GM12878 (cell line): ENCODE measurements around the gene DHRS9. TPM values are rescaled to one million over a fixed set of nuclear protein-coding genes. Genes with fewer than 3 reads are reported as not detected.

ENCODE experiments used
- ATAC-seq: fragments of 200-7000 bp; cut with Tn5 transposase; 3 replicates; pipeline ENCODE4 v1.9.1; 2020; ENCODE audit warnings: mild to moderate bottlenecking, moderate library complexity
- BruUV-seq: library from RNA; stranded (reverse); fragments of 400-500 nt; replicated peaks from 2 replicates; lab custom pipeline; 2021; lab: Mats Ljungman, UMichigan
- CTCF ChIA-PET: fragments of 300-600 bp; sonication (Branson Sonifier 250); formaldehyde crosslinking; extraction: SDS; loops from one replicate; lab custom pipeline; 2021; ENCODE audit warnings: inconsistent platforms; lab: Yijun Ruan, JAX
- POLR2A ChIA-PET: fragments of 350-600 bp; formaldehyde crosslinking; extraction: SDS; loops from one replicate; lab custom pipeline; 2021; ENCODE audit warnings: inconsistent platforms; lab: Charles Lee
- RAD21 ChIA-PET: fragments of 300-600 bp; sonication (Branson Sonifier 250); formaldehyde crosslinking; loops from one replicate; lab custom pipeline; 2023; ENCODE audit warnings: antibody characterized with exemption; ENCODE audit not compliant: unreplicated experiment; lab: Charles Lee
- SMC1A ChIA-PET: fragments of 300-600 bp; sonication (Branson Sonifier 250); formaldehyde crosslinking; loops from one replicate; lab custom pipeline; 2023; ENCODE audit not compliant: unreplicated experiment, uncharacterized antibody; lab: Charles Lee
- DNase-seq: peaks from one replicate; pipeline ENCODE4 v3.0.0-alpha.2; 2011; ENCODE audit warnings: low read depth, low spot score
- FAIRE-seq: peaks from 3 replicates; lab custom pipeline; 2011; peaks lifted over from hg19 to GRCh38; lab: Jason Lieb, UNC
- H2AFZ ChIP-seq: 2 replicates; pipeline ENCODE4 v1.6.0; 2011; ENCODE audit warnings: low read depth, low read length, control low read depth; ENCODE audit not compliant: control insufficient read depth
- H3K27ac ChIP-seq: 2 replicates; pipeline ENCODE4 v1.5.1; 2011; ENCODE audit warnings: control low read depth; ENCODE audit not compliant: control insufficient read depth, insufficient read depth
- H3K27me3 ChIP-seq, 2 experiments: replicated peaks in 1 of 2; 2 replicates each; pipeline versions ENCODE4 v1.6.0 to v1.6.1; 2011; ENCODE audit warnings: low read length in 1 of 2; ENCODE audit not compliant: control insufficient read depth in 2 of 2, insufficient read depth in 2 of 2
- H3K36me3 ChIP-seq, 2 experiments: 2 replicates each; pipeline ENCODE4 v1.5.1; 2011; ENCODE audit warnings: low read length in 1 of 2; ENCODE audit not compliant: control insufficient read depth in 2 of 2, insufficient read depth in 2 of 2
- H3K4me1 ChIP-seq: 2 replicates; pipeline ENCODE4 v1.6.1; 2011; ENCODE audit warnings: mild to moderate bottlenecking, low read length, moderate library complexity, mixed read lengths; ENCODE audit not compliant: control insufficient read depth, insufficient read depth
- H3K4me2 ChIP-seq: 2 replicates; pipeline ENCODE4 v1.6.0; 2011; ENCODE audit warnings: control low read depth; ENCODE audit not compliant: control insufficient read depth, insufficient read depth
- H3K4me3 ChIP-seq: fragments of 200-600 bp; sonication (generic); 2 replicates; pipeline ENCODE4 v1.5.1; 2016
- H3K79me2 ChIP-seq: 2 replicates; pipeline ENCODE4 v1.6.0; 2011; ENCODE audit warnings: low read length; ENCODE audit not compliant: control insufficient read depth, insufficient read depth
- H3K9ac ChIP-seq: 2 replicates; pipeline ENCODE4 v1.8.0; 2011; ENCODE audit warnings: low read length, control low read depth, mixed read lengths; ENCODE audit not compliant: control insufficient read depth, insufficient read depth
- H3K9me3 ChIP-seq: replicated peaks from 3 replicates; pipeline ENCODE4 v1.5.1; 2011; ENCODE audit warnings: mild to moderate bottlenecking, low read length; ENCODE audit not compliant: control insufficient read depth, insufficient read depth
- H4K20me1 ChIP-seq: 2 replicates; pipeline ENCODE4 v1.6.0; 2011; ENCODE audit not compliant: control insufficient read depth, insufficient read depth
- ATF7 ChIP-seq: fragments of 450-650 bp; IDR thresholded peaks from 2 replicates; pipeline ENCODE4 v1.6.1; 2016; ENCODE audit warnings: low read depth, mild to moderate bottlenecking
- BACH1 ChIP-seq: fragments of 450-650 bp; IDR thresholded peaks from 2 replicates; pipeline ENCODE4 v1.6.1; 2017; ENCODE audit warnings: mild to moderate bottlenecking, borderline replicate concordance
- BRCA1 ChIP-seq: IDR thresholded peaks from 2 replicates; pipeline ENCODE4 v1.6.1; 2011; ENCODE audit warnings: low read depth, low read length, improper control_type of control experiment
- CBX5 ChIP-seq: sonication (generic); IDR thresholded peaks from 2 replicates; pipeline ENCODE4 v1.6.1; 2016; ENCODE audit warnings: low read depth, moderate library complexity, mild to moderate bottlenecking, inconsistent platforms
- CEBPB ChIP-seq, 2 experiments: fragments of 150-350 bp in 1 of 2; IDR thresholded peaks; 2 replicates each; pipeline ENCODE4 v1.6.1; 2012 to 2014; ENCODE audit warnings: low read depth in 2 of 2, low read length in 2 of 2, borderline replicate concordance in 1 of 2, inconsistent platforms in 1 of 2
- CREB1 ChIP-seq: IDR thresholded peaks from 2 replicates; pipeline ENCODE4 v1.6.1; 2012; ENCODE audit warnings: low read depth, mild to moderate bottlenecking, inconsistent platforms
- FOXK2 ChIP-seq: fragments of 450-650 bp; IDR thresholded peaks from 2 replicates; pipeline ENCODE4 v1.6.1; 2017; ENCODE audit warnings: mild to moderate bottlenecking, moderate library complexity
- KAT2A ChIP-seq: conservative IDR thresholded peaks from 2 replicates; pipeline ENCODE4 v1.6.1; 2011; ENCODE audit warnings: low read depth, low read length; ENCODE audit not compliant: control insufficient read depth
- PML ChIP-seq: IDR thresholded peaks from 2 replicates; pipeline ENCODE4 v1.6.1; 2012; ENCODE audit warnings: low read length, inconsistent platforms
- POLR2AphosphoS2 ChIP-seq: IDR thresholded peaks from 2 replicates; pipeline ENCODE4 v1.6.1; 2011; ENCODE audit warnings: low read depth, mild to moderate bottlenecking, low read length, improper control_type of control experiment, moderate library complexity
- RB1 ChIP-seq: fragments of 450-650 bp; formaldehyde crosslinking; IDR thresholded peaks from 2 replicates; pipeline ENCODE4 v1.6.1; 2017; ENCODE audit warnings: mild to moderate bottlenecking, borderline replicate concordance
- RBBP5 ChIP-seq: fragments of 200-600 bp; sonication (generic); conservative IDR thresholded peaks from 2 replicates; pipeline ENCODE4 v1.6.1; 2016
- RFX5 ChIP-seq: IDR thresholded peaks from 2 replicates; pipeline ENCODE4 v1.6.1; 2011; ENCODE audit warnings: low read depth, low read length, improper control_type of control experiment
- SREBF2 ChIP-seq: IDR thresholded peaks from 2 replicates; pipeline ENCODE4 v1.6.1; 2012; ENCODE audit warnings: mild to moderate bottlenecking, low read length
- SUPT20H ChIP-seq: IDR thresholded peaks from 2 replicates; pipeline ENCODE4 v1.6.1; 2011; ENCODE audit warnings: low read depth, mild to moderate bottlenecking, low read length, moderate library complexity, borderline replicate concordance; ENCODE audit not compliant: control insufficient read depth
- YBX1 ChIP-seq: fragments of 450-650 bp; IDR thresholded peaks from 2 replicates; pipeline ENCODE4 v1.6.1; 2016; ENCODE audit warnings: antibody characterized with exemption
- ZBTB11 ChIP-seq: fragments of 450-650 bp; formaldehyde crosslinking; IDR thresholded peaks from 2 replicates; pipeline ENCODE4 v1.5.0; 2022; ENCODE audit warnings: mild to moderate bottlenecking, missing genetic modification characterization
- in situ Hi-C: fragments of 300-500 bp; cut with MboI; formaldehyde crosslinking; loops from 9 replicates; pipeline ENCODE4 v1.14.3; 2018; ENCODE audit warnings: mixed read lengths
- intact Hi-C: fragments of 100-400 bp; cut with micrococcal nuclease; formaldehyde crosslinking; loops from one replicate; pipeline ENCODE4 v1.14.2; 2022; ENCODE audit not compliant: unreplicated experiment
- polyA plus RNA-seq, 11 experiments: library from polyadenylated mRNA; depleted of rRNA in 4 of 11; unstranded in 6 of 11; stranded (reverse) in 5 of 11; fragments of >200 nt; fragmentation: Nextera tagmentation in 4 of 11; fragmentation: Illumina TruSeq in 1 of 11; extraction: Ambion mirVana in 4 of 11; extraction: Trizol in 1 of 11; gene quantifications; 1 replicate in 1 of 11; 2 replicates in 10 of 11; pipeline versions ENCODE4 v1.2.1 to v1.2.3, GENCODE V29; 2011 to 2016; ENCODE audit warnings: inconsistent platforms in 2 of 11, missing spikeins in 2 of 11, low read depth in 1 of 11
- total RNA-seq, 4 experiments: library from RNA; depleted of rRNA in 3 of 4; stranded (reverse); fragments of >200 nt in 3 of 4; fragmentation: Illumina TruSeq in 1 of 4; extraction: Trizol in 1 of 4; gene quantifications; 2 replicates each; pipeline versions ENCODE4 v1.2.1 to v1.2.3, GENCODE V29; 2013 to 2021

Gene DHRS9
- total and polyA plus RNA-seq, 10 of the 15 experiments (the other 5 are each of a cell fraction or from before 2014, with no cell fraction given): 0.09 to 0.34 (median 0.13) TPM; not detected in 5

GRCh38 chr2:169116993-169117392, 47.6 kb downstream of the DHRS9 start:
- no peaks in the 10 kb centered on the region for H3K4me1 ChIP-seq
- TF ChIP-seq YBX1: no peak
- no peak for TF ChIP-seq RBBP5
- no peak for TF ChIP-seq RFX5
- no peak for TF ChIP-seq SREBF2
- TF ChIP-seq SUPT20H: no peak
- TF ChIP-seq ZBTB11 (CRISPR knock-in tag): no peak
- TF ChIP-seq BRCA1: no peak
- no peak for TF ChIP-seq POLR2AphosphoS2
- no peak for TF ChIP-seq FOXK2
- TF ChIP-seq KAT2A: no peak
- no peak for TF ChIP-seq CBX5
- no peak for TF ChIP-seq PML
- no peak for TF ChIP-seq BACH1
- no peak for TF ChIP-seq ATF7
- TF ChIP-seq CEBPB (IDR thresholded peaks at IDR 0.05; ENCODE audit: borderline replicate concordance in 1 of 2, low read depth in 2 of 2, low read length in 2 of 2): no peak
- no peak for TF ChIP-seq RB1
- no peak for TF ChIP-seq CREB1
- no TSS peak for BruUV-seq
- no peaks in the 10 kb centered on the region for H3K79me2 ChIP-seq
- ChIA-PET POLR2A (no interaction called here), RAD21 (no interaction called here), CTCF (interaction anchor here (1.4 kb wide), 1 partner anchor 15 kb away, joined by 5 read pairs; no protein-coding TSS in a partner anchor), SMC1A (interaction anchor here (1.7 kb wide), 1 partner anchor 280 kb away, joined by 3 read pairs; no protein-coding TSS in a partner anchor)
- no peak overlapping the region for H3K4me3 ChIP-seq
- no peaks in the 10 kb centered on the region for H3K36me3 ChIP-seq
- in situ Hi-C loops: loop anchor here (25.0 kb wide), 1 partner anchor 795 kb away; no protein-coding TSS in a partner anchor
- no peak overlapping the region for H3K4me2 ChIP-seq
- no peaks in the 10 kb centered on the region for H3K9me3 ChIP-seq
- DNase-seq (no peak), FAIRE-seq (no peak), ATAC-seq (no peak)
- intact Hi-C loops: no loop called here
- H3K9ac ChIP-seq: no peak overlapping the region
- H3K27ac ChIP-seq: no peak overlapping the region
- H4K20me1 ChIP-seq: no peaks in the 10 kb centered on the region
- H3K27me3 ChIP-seq: peaks cover 0 to 3% of the 10 kb centered on the region in 2 experiments; a peak in 3 of 4 replicates
- H2AFZ ChIP-seq: no peak overlapping the region
